Chondrocyte (in vitro differentiated cells): ENCODE results near the gene COL28A1. TPM values are rescaled to one million over a fixed set of nuclear protein-coding genes. Genes with fewer than 3 reads are reported as not detected.

Experiments used
- DNase-seq: peaks from one replicate; pipeline ENCODE4 v3.0.0; 2021; ENCODE audit warnings: mixed read lengths, low spot score
- H3K27ac Mint-ChIP-seq: one replicate; pipeline ENCODE4 v1.8.0; 2021; ENCODE audit warnings: mild to moderate bottlenecking, moderate library complexity, mixed read lengths; ENCODE audit not compliant: unreplicated experiment
- H3K27me3 Mint-ChIP-seq: 2 replicates; pipeline ENCODE4 v1.8.0; 2021; ENCODE audit warnings: low read depth, mixed read lengths
- H3K36me3 Mint-ChIP-seq: 2 replicates; pipeline ENCODE4 v1.8.0; 2021; ENCODE audit warnings: low read depth, mixed read lengths
- H3K4me1 Mint-ChIP-seq: 2 replicates; pipeline ENCODE4 v1.8.0; 2021; ENCODE audit warnings: low read depth, mild to moderate bottlenecking, mixed read lengths
- H3K4me3 Mint-ChIP-seq: one replicate; pipeline ENCODE4 v1.8.0; 2021; ENCODE audit warnings: mild to moderate bottlenecking, moderate library complexity, mixed read lengths; ENCODE audit not compliant: unreplicated experiment
- H3K9me3 Mint-ChIP-seq: 2 replicates; pipeline ENCODE4 v1.8.0; 2021; ENCODE audit warnings: low read depth, mixed read lengths
- total RNA-seq: library from RNA; stranded (reverse); gene quantifications from 3 replicates; pipeline ENCODE4 v1.2.1, GENCODE V29; 2021
- TF ChIP-seq, protein P1 (sequence below): fragments of 200-600 bp; sonication (generic); IDR thresholded peaks from 2 replicates; pipeline ENCODE4 v1.5.0; 2021; ENCODE audit warnings: antibody characterized with exemption, mild to moderate bottlenecking, moderate library complexity

The COL28A1 gene
- total RNA-seq, 1 donor from 2014 or later: 0.25 TPM

DNA sequence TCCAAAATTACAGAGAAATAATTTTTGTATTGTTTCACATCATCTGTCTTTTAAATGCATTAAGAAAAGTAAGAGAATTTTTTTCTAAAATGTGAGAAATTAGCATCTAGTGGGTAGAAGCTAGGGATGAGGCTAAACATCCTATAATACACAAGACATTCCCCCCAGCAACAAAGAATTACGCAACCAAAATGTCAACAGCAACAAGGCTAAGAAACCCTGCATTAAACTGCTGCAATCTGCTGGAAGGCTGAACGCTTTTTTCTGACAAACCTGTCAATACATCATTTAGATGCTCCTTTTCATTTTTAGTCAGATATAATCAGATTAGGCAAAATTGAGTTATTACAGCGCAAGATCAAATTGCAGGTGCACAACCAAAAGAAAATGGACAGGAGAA is 191.1 kb downstream of the COL28A1 start:
- peaks cover 6% of the 10 kb centered on the region for H3K4me1 Mint-ChIP-seq
- TF ChIP-seq, protein P1, sequence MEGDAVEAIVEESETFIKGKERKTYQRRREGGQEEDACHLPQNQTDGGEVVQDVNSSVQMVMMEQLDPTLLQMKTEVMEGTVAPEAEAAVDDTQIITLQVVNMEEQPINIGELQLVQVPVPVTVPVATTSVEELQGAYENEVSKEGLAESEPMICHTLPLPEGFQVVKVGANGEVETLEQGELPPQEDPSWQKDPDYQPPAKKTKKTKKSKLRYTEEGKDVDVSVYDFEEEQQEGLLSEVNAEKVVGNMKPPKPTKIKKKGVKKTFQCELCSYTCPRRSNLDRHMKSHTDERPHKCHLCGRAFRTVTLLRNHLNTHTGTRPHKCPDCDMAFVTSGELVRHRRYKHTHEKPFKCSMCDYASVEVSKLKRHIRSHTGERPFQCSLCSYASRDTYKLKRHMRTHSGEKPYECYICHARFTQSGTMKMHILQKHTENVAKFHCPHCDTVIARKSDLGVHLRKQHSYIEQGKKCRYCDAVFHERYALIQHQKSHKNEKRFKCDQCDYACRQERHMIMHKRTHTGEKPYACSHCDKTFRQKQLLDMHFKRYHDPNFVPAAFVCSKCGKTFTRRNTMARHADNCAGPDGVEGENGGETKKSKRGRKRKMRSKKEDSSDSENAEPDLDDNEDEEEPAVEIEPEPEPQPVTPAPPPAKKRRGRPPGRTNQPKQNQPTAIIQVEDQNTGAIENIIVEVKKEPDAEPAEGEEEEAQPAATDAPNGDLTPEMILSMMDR: no peak
- peaks cover 3% of the 10 kb centered on the region for H3K9me3 Mint-ChIP-seq
- H3K36me3 Mint-ChIP-seq: no peaks in the 10 kb centered on the region
- H3K27ac Mint-ChIP-seq: no peak overlapping the region
- DNase-seq: no peak
- H3K27me3 Mint-ChIP-seq: peaks cover 26% of the 10 kb centered on the region
- no peak overlapping the region for H3K4me3 Mint-ChIP-seq

DNA sequence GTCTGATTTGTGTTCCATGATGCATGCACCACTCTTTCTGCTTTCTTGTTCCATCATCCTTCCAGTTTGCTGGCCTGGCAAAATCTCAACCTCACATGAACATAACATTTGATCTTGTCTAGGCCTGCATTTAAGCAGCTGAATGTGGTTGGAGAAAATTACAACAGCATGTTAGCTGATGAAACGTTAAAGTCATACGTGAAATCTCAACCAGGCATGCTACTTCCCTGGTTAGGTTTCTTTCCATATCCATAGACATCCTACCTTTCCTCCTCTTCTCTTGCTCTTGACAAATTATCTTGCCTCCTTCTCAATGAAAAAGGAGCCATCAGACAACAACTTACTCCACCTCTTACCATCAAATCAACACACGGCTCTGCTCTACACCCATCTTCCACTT is 199.8 kb downstream of the COL28A1 start:
- TF ChIP-seq, protein P1: no peak
- H3K27ac Mint-ChIP-seq: no peak overlapping the region
- H3K4me1 Mint-ChIP-seq: no peaks in the 10 kb centered on the region
- no peaks in the 10 kb centered on the region for H3K36me3 Mint-ChIP-seq
- H3K9me3 Mint-ChIP-seq: peaks cover 4% of the 10 kb centered on the region
- peaks cover 11% of the 10 kb centered on the region for H3K27me3 Mint-ChIP-seq
- no peak for DNase-seq
- H3K4me3 Mint-ChIP-seq: no peak overlapping the region

DNA sequence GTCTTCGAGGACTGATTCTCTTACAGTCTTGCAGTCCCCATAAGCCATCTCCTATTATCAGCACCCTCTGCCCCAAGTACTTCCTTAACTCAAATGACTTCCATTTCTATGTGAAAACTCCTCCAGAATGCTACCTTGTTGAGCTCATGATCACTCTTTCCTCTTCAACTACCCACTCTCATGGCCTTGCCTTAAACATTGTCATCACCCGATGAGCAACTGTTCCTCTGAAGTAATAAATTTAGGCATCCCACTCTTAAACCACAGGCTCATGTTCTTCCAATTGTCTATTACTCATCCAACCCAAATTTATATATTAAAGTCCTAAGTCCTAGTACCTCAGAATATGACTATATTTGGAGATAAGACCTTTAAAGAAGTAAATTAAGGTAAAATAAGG is 200.5 kb downstream of the COL28A1 start:
- Mint-ChIP-seq H3K4me3 (no peak overlapping the region), H3K4me1 (no peaks in the 10 kb centered on the region), H3K27ac (no peak overlapping the region), H3K36me3 (no peaks in the 10 kb centered on the region), H3K9me3 (peaks cover 4% of the 10 kb centered on the region), H3K27me3 (peaks cover 14% of the 10 kb centered on the region)
- TF ChIP-seq, protein P1: no peak
- DNase-seq: no peak

DNA sequence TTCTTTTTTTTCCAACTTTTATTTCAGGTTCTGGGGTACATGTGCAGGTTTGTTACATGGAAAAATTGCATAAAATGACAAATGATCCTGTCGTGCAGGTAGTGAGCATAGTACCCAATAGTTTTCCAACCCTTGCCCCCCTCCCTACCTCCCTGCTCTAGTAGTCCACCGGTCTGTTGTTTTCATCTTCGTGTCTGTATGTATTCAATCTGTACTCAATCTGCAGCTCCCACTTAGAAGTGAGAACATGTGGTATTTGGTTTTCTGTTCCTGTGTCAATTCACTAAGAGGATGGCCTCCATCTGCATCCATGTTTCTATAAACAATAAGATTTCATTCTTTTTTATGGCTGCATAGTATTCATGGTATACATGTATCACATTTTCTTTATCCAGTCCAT is 202.1 kb downstream of the COL28A1 start:
- no peak for DNase-seq
- peaks cover 8% of the 10 kb centered on the region for H3K4me1 Mint-ChIP-seq

DNA sequence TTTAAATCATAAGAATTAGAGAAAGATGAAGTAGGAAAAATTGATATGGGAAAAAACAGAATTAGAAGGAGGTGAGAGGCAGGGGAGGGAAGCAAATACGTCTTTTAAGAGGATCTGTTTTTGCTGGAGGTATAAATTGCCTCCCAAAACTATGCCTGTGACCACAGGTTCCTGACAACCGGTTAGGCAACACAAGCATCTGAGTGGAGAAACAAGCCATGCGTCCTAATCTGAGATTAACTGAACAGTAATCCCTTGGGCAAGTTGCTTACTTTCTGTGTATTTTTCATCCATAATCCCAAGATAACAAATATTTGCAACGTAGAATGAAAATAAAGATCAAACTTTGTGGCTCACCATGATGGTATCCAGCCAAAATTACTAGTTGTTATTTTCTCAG is 204.2 kb downstream of the COL28A1 start:
- H3K4me1 Mint-ChIP-seq: peaks cover 8% of the 10 kb centered on the region
- no peaks in the 10 kb centered on the region for H3K9me3 Mint-ChIP-seq
- TF ChIP-seq, protein P1: no peak
- H3K36me3 Mint-ChIP-seq: no peaks in the 10 kb centered on the region
- DNase-seq: no peak
- H3K27ac Mint-ChIP-seq: no peak overlapping the region
- H3K27me3 Mint-ChIP-seq: peaks cover 19% of the 10 kb centered on the region
- no peak overlapping the region for H3K4me3 Mint-ChIP-seq

More for the DNA sequence above, 202.1 kb downstream of the COL28A1 start:
- peaks cover 12% of the 10 kb centered on the region for H3K27me3 Mint-ChIP-seq
- TF ChIP-seq, protein P1: no peak
- H3K9me3 Mint-ChIP-seq: no peaks in the 10 kb centered on the region
- no peak overlapping the region for H3K4me3 Mint-ChIP-seq
- H3K36me3 Mint-ChIP-seq: no peaks in the 10 kb centered on the region
- no peak overlapping the region for H3K27ac Mint-ChIP-seq
